Measurements from ENCODE around the gene CENPE.
"Not testable (repeated sequence)": the region's sequence is repeated elsewhere in the genome, so short reads cannot be mapped to it uniquely, and the experiment has no call there.

CENPE gene, protein sequence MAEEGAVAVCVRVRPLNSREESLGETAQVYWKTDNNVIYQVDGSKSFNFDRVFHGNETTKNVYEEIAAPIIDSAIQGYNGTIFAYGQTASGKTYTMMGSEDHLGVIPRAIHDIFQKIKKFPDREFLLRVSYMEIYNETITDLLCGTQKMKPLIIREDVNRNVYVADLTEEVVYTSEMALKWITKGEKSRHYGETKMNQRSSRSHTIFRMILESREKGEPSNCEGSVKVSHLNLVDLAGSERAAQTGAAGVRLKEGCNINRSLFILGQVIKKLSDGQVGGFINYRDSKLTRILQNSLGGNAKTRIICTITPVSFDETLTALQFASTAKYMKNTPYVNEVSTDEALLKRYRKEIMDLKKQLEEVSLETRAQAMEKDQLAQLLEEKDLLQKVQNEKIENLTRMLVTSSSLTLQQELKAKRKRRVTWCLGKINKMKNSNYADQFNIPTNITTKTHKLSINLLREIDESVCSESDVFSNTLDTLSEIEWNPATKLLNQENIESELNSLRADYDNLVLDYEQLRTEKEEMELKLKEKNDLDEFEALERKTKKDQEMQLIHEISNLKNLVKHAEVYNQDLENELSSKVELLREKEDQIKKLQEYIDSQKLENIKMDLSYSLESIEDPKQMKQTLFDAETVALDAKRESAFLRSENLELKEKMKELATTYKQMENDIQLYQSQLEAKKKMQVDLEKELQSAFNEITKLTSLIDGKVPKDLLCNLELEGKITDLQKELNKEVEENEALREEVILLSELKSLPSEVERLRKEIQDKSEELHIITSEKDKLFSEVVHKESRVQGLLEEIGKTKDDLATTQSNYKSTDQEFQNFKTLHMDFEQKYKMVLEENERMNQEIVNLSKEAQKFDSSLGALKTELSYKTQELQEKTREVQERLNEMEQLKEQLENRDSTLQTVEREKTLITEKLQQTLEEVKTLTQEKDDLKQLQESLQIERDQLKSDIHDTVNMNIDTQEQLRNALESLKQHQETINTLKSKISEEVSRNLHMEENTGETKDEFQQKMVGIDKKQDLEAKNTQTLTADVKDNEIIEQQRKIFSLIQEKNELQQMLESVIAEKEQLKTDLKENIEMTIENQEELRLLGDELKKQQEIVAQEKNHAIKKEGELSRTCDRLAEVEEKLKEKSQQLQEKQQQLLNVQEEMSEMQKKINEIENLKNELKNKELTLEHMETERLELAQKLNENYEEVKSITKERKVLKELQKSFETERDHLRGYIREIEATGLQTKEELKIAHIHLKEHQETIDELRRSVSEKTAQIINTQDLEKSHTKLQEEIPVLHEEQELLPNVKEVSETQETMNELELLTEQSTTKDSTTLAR (N-terminal part only)

DNA sequence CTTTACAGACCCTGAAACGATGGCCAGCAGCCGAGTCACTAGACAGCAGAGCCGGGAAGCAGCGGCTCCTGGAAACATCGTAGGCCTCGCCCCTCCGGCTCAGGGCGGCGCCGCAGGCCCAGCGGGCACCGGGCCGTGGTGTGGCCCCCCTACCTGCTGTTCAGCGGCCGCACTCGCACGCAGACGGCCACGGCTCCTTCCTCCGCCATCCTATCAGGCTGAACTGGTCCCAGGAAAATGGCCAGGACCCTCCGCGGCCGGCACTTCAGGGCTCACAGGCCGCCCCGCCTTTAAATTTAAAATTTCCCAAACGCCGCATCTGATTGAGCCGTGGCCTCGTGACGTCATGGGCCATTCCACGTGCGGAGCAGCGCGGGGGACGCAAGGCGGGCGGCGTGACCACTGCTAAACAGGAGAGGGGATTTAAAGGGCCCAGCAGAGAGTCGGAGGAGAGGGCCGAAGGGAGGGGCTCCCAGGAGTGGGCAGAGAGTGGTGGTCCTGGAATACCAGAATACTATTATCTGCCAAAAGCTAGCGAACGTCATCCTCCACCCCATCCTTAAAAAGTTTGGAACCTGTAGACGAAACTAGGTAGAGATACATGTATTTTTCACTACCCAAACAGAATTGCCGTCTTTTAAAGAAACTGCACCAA, at the start of gene CENPE:
Gene CENPE, minus strand, starts transcription at position 233 of the 655 bp plus-strand sequence. Its CDS starts 24 bp downstream, at position 209.
- DNase-seq = peak; percentile 90
- CTCF ChIA-PET = interaction anchor here (0.7 kb wide), 1 partner anchor 336 kb away, joined by 3 read pairs; no protein-coding TSS in a partner anchor
- H3K9me3 Mint-ChIP-seq = no peaks in the 10 kb centered on the region
- H3K4me1 Mint-ChIP-seq = peaks cover 32% of the 10 kb centered on the region
- H3K4me3 Mint-ChIP-seq = peak within 1 kb of the TSS; percentile 92
- peak within 1 kb of the TSS; percentile 91 for H3K27ac Mint-ChIP-seq
- H3K36me3 Mint-ChIP-seq = peaks cover 30% of the 10 kb centered on the region
- H3K27me3 Mint-ChIP-seq = peaks cover 16% of the 10 kb centered on the region

GRCh38 chr4:103244251-103244650, 46.1 kb upstream of the CENPE start:
- no peak overlapping the region for H3K27ac Mint-ChIP-seq
- no peaks in the 10 kb centered on the region for H3K27me3 Mint-ChIP-seq
- peaks cover 3% of the 10 kb centered on the region for H3K9me3 Mint-ChIP-seq
- H3K36me3 Mint-ChIP-seq = no peaks in the 10 kb centered on the region
- H3K4me1 Mint-ChIP-seq = no peaks in the 10 kb centered on the region
- CTCF ChIA-PET = no interaction called here
- H3K4me3 Mint-ChIP-seq = no peak overlapping the region
- no peak for DNase-seq

GRCh38 chr4:103230938-103231337, 32.8 kb upstream of the CENPE start:
- H3K27me3 Mint-ChIP-seq, H3K36me3 Mint-ChIP-seq, H3K4me1 Mint-ChIP-seq, H3K27ac Mint-ChIP-seq, DNase-seq, H3K9me3 Mint-ChIP-seq, H3K4me3 Mint-ChIP-seq, CTCF ChIA-PET: not testable (repeated sequence)

- CTCF ChIA-PET, H3K27ac Mint-ChIP-seq, H3K36me3 Mint-ChIP-seq, DNase-seq, H3K9me3 Mint-ChIP-seq, H3K4me1 Mint-ChIP-seq, H3K4me3 Mint-ChIP-seq: not testable (repeated sequence)
- H3K27me3 Mint-ChIP-seq = peaks cover 13% of the 10 kb centered on the region
These were observed 25.4 kb upstream of the CENPE start for GRCh38 chr4:103223556-103223955.

DNA sequence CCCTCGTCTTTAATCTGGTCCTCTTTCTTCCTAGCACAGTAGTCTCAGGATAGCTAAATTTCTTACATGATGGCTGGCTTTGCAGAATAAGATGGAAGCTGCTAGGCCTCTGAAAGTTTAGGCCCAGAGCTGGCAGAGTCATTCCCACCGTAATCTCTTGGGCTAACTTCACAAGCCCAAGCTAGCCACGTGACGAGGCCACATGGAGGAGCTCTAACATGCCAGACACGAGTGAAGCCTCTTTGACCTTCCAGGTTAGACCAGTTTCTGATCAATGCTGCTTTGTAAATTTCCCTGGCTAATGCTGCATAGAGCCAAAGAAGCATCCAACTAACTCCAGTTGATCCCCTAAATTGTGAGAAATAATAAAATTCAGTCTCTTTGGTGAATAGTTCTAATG, 9.5 kb upstream of the CENPE start:
- DNase-seq = no peak
- Mint-ChIP-seq H3K9me3 (no peaks in the 10 kb centered on the region), H3K4me3 (no peak overlapping the region), H3K4me1 (peaks cover 9% of the 10 kb centered on the region), H3K27me3 (peaks cover 24% of the 10 kb centered on the region), H3K36me3 (no peaks in the 10 kb centered on the region), H3K27ac (no peak overlapping the region)
- CTCF ChIA-PET = no interaction called here

DNA sequence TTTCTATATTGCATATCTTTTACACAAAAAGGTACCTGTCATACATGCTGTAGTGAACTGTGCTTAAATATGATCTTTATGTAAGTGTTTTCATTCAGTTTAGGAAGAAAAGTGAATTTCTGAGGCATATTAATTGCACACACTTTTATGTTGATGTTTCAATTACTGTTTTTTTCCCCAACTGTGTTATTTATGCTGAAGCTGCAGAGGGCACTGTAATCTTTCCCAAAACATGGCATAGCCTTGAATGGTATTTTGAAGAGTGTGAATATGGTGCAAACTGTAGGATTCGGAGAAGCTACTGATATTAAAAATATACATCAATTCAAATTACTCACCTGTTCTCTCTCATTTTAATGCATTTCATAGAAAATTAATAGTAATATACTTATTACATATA, 6.0 kb upstream of the CENPE start:
- no peaks in the 10 kb centered on the region for H3K9me3 Mint-ChIP-seq
- CTCF ChIA-PET = no interaction called here
- no peaks in the 10 kb centered on the region for H3K36me3 Mint-ChIP-seq
- H3K27me3 Mint-ChIP-seq = peaks cover 23% of the 10 kb centered on the region
- no peaks in the 10 kb centered on the region for H3K4me1 Mint-ChIP-seq
- H3K27ac Mint-ChIP-seq = no peak overlapping the region
- H3K4me3 Mint-ChIP-seq = no peak overlapping the region
- DNase-seq = no peak

GRCh38 chr4:103201724-103202123, 3.6 kb upstream of the CENPE start:
- Mint-ChIP-seq H3K4me3 (no peak overlapping the region), H3K27me3 (peaks cover 23% of the 10 kb centered on the region), H3K36me3 (peaks cover 4% of the 10 kb centered on the region), H3K4me1 (peaks cover 18% of the 10 kb centered on the region), H3K9me3 (no peaks in the 10 kb centered on the region), H3K27ac (no peak overlapping the region)
- no peak for DNase-seq
- CTCF ChIA-PET = no interaction called here

DNA sequence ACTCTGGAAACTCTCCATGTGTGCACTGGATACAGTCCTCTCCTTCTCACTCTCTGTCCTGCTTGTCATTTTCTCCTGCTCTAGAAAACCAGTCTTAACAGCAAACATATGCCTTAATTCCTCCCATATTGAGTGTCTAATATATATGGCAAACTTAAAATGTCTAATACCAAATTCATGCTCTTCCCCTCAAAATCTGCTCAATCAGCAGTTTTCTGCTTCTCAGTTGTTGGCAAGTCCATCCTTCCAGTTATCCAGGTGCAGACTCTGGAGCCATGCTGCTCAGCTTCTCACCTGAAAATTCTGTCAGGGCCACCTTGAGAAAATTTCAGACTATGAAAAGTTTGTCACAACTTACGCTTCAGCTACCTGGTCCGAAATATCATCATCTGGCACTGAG, 3.1 kb upstream of the CENPE start:
- CTCF ChIA-PET = no interaction called here
- no peaks in the 10 kb centered on the region for H3K9me3 Mint-ChIP-seq
- no peak for DNase-seq
- no peak overlapping the region for H3K27ac Mint-ChIP-seq
- H3K4me3 Mint-ChIP-seq = no peak overlapping the region
- peaks cover 23% of the 10 kb centered on the region for H3K27me3 Mint-ChIP-seq
- H3K36me3 Mint-ChIP-seq = peaks cover 5% of the 10 kb centered on the region
- peaks cover 21% of the 10 kb centered on the region for H3K4me1 Mint-ChIP-seq

- H3K9me3 Mint-ChIP-seq = no peaks in the 10 kb centered on the region
- no peak for DNase-seq
- H3K27ac Mint-ChIP-seq = peak overlapping the region; percentile 91
- peaks cover 24% of the 10 kb centered on the region for H3K36me3 Mint-ChIP-seq
- H3K27me3 Mint-ChIP-seq = peaks cover 17% of the 10 kb centered on the region
- CTCF ChIA-PET = interaction anchor here (0.7 kb wide), 1 partner anchor 336 kb away, joined by 3 read pairs; no protein-coding TSS in a partner anchor
- peaks cover 32% of the 10 kb centered on the region for H3K4me1 Mint-ChIP-seq
- peak overlapping the region; percentile 92 for H3K4me3 Mint-ChIP-seq
These were observed 866 bp upstream of the CENPE start for GRCh38 chr4:103199009-103199408.

GRCh38 chr4:103197765-103198110, 405 bp downstream of the CENPE start:
- Mint-ChIP-seq H3K4me1 (peaks cover 32% of the 10 kb centered on the region), H3K27me3 (peaks cover 12% of the 10 kb centered on the region), H3K27ac (peak overlapping the region; percentile 91), H3K36me3 (peaks cover 33% of the 10 kb centered on the region), H3K4me3 (peak overlapping the region; percentile 92), H3K9me3 (no peaks in the 10 kb centered on the region)
- CTCF ChIA-PET = no interaction called here
- DNase-seq = no peak

- Mint-ChIP-seq H3K36me3 (peaks cover 73% of the 10 kb centered on the region), H3K9me3 (no peaks in the 10 kb centered on the region), H3K4me1 (peaks cover 31% of the 10 kb centered on the region), H3K4me3 (no peak overlapping the region), H3K27me3 (no peaks in the 10 kb centered on the region), H3K27ac (no peak overlapping the region)
- no peak for DNase-seq
- CTCF ChIA-PET = no interaction called here
These were observed 4.7 kb downstream of the CENPE start for GRCh38 chr4:103193457-103193856.

DNA sequence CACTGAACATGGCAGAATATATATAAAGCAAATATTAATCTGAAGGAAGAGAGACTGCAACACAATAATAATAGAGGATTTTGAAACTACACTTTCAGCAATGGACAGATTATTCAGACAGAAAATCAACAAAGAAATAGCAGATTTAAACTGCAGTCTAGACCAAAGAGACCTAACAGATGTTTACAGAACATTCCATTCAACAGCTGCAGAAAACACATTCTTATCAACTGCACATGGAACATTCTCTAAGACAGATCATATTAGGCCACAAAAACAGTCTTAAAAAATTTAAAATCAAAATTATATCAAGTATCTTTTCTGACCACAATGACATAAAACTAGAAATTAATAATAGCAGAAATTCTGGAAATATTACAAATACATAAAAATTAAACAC, 27.1 kb downstream of the CENPE start:
- no peak overlapping the region for H3K27ac Mint-ChIP-seq
- H3K4me3 Mint-ChIP-seq = no peak overlapping the region
- peaks cover 73% of the 10 kb centered on the region for H3K36me3 Mint-ChIP-seq
- H3K27me3 Mint-ChIP-seq = no peaks in the 10 kb centered on the region
- DNase-seq = no peak
- peaks cover 5% of the 10 kb centered on the region for H3K4me1 Mint-ChIP-seq
- peaks cover 16% of the 10 kb centered on the region for H3K9me3 Mint-ChIP-seq
- CTCF ChIA-PET = interaction anchor here (1.0 kb wide), 1 partner anchor 124 kb away, joined by 3 read pairs; no protein-coding TSS in a partner anchor

- Mint-ChIP-seq H3K36me3 (peaks cover 74% of the 10 kb centered on the region), H3K9me3 (peaks cover 16% of the 10 kb centered on the region)
- H3K27ac Mint-ChIP-seq, H3K4me1 Mint-ChIP-seq, DNase-seq, CTCF ChIA-PET, H3K27me3 Mint-ChIP-seq, H3K4me3 Mint-ChIP-seq: not testable (repeated sequence)
These were observed 28.4 kb downstream of the CENPE start for GRCh38 chr4:103169750-103170149.
